Ecto neural progenitor cell (in vitro differentiated cells): ENCODE data around the gene TRIM75.
"Not testable (repeated sequence)": the region's sequence is repeated elsewhere in the genome, so short reads cannot be mapped to it uniquely, and the experiment has no call there.

Experiments
- DNase-seq: peaks from one replicate; pipeline ENCODE4 v3.0.0-alpha.2; 2018; ENCODE audit warnings: low spot score

The TRIM75 gene

GRCh38 chr4:165077034-165077578 lies 23.4 kb downstream of the TRIM75 start:
- DNase-seq: no peak

DNA sequence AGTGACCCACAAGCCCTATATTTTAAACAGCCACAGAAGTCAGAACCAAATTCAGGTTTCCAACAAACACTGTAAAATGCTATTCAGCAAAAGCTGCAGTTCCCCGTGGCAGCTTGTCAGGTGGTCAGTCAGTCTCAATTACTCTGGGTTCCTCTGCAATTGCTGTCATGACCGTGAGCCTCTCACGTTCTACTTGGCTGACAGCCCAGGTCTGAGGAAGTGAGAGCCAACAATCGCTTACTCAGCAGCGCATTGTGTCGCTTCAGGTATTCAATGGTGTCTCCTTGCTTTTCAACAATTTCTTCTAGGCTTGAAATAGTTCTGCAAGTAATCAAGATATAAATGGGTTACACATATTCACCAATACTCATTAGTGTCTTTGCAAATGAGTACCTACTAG lies 25.8 kb downstream of the TRIM75 start:
- no peak for DNase-seq

DNA sequence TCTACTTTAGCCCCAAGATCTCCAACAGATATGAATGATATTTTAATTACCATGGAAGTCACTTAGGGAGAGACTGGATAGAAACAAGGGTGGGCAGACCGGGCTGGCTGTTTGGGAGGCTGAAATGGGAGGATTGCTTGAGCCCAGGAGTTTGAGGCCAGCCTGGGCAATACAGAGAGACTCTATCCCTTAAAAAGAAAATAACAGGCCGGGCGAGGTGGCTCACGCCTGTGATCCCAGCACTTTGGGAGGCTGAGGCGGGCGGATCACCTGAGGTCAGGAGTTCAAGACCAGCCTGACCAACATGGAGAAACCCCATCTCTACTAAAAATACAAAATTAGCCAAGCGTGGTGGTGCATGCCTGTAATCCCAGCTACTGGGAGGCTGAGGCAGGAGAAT lies 31.1 kb downstream of the TRIM75 start:
- not testable (repeated sequence) for DNase-seq

DNA sequence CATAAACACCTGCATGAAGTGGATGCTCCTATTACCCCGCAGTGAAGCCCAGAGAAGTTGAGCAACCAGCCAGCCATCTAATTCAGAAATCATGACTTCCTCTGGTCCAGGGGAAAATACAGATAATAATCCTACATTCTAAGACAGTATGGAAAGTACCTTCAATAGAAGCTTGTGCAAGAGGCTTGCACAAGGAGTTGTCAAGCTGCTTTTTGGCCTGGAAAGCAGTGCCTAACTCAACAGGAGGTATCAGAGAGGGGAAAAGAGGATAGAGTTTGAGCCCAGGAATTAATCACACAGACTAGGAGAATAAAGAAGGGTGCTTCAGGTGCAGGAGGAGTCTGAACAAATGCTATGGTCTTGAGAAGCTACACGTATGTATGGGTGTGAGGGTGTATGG lies 32.3 kb downstream of the TRIM75 start:
- DNase-seq: no peak

GRCh38 chr4:165088366-165088765 lies 34.7 kb downstream of the TRIM75 start:
- no peak for DNase-seq

DNA sequence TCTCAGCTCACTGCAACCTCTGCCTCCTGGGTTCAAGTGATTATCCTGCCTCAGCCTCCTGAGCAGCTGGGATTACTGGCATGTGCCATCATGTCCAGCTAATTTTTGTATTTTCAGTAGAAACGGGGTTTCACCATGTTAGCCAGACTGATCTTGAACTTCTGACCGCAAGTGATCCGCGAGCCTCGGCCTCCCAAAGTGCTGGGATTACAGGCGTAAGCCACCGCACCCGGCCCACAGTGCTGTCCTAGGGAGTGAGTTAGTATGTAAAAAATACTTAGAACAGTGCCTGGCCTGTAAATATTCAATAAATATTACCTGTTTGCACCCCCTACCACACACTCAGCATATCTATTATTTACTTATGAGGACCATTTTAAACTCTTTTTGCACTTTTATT lies 38.5 kb downstream of the TRIM75 start:
- DNase-seq: not testable (repeated sequence)

GRCh38 chr4:165094873-165095272 lies 41.2 kb downstream of the TRIM75 start:
- DNase-seq: no peak

- DNase-seq: no peak
These were observed 41.6 kb downstream of the TRIM75 start for GRCh38 chr4:165095291-165095690.

- DNase-seq: no peak
These were observed 43.1 kb downstream of the TRIM75 start for GRCh38 chr4:165096776-165097175.

GRCh38 chr4:165101641-165102040 lies 48.0 kb downstream of the TRIM75 start:
- no peak for DNase-seq

- DNase-seq: no peak
These were observed 52.9 kb downstream of the TRIM75 start for GRCh38 chr4:165106518-165106917.
